Loucy (cell line): Measurements from ENCODE around the gene ATG10.

ENCODE experiments used
- H2AFZ ChIP-seq: fragments of 200-600 bp; sonication (generic); 2 replicates; pipeline ENCODE4 v1.6.0; 2016; ENCODE audit warnings: antibody characterized with exemption, mild to moderate bottlenecking, low read length, moderate library complexity
- H3F3A ChIP-seq: fragments of 200-600 bp; 2 replicates; pipeline ENCODE4 v1.6.0; 2016; ENCODE audit warnings: antibody characterized with exemption, low read depth, mild to moderate bottlenecking
- H3K27me3 ChIP-seq: fragments of 200-600 bp; sonication (generic); 2 replicates; pipeline ENCODE4 v1.6.1; 2014; ENCODE audit warnings: low read length, mild to moderate bottlenecking; ENCODE audit not compliant: insufficient read depth, poor library complexity, severe bottlenecking
- H3K36me3 ChIP-seq: fragments of 200-600 bp; sonication (generic); 2 replicates; pipeline ENCODE4 v1.6.1; 2016; ENCODE audit warnings: low read length; ENCODE audit not compliant: insufficient read depth
- H3K4me1 ChIP-seq: fragments of 200-600 bp; sonication (generic); 2 replicates; pipeline ENCODE4 v1.5.1; 2014; ENCODE audit warnings: low read length, mild to moderate bottlenecking; ENCODE audit not compliant: insufficient read depth, poor library complexity, severe bottlenecking
- H3K4me2 ChIP-seq: fragments of 200-600 bp; sonication (generic); 2 replicates; pipeline ENCODE4 v1.6.0; 2014; ENCODE audit warnings: antibody characterized with exemption, low read length, low read depth, mild to moderate bottlenecking; ENCODE audit not compliant: poor library complexity, severe bottlenecking
- H3K4me3 ChIP-seq: fragments of 200-600 bp; sonication (generic); 2 replicates; pipeline ENCODE4 v1.5.1; 2014; ENCODE audit warnings: low read length, mild to moderate bottlenecking, mixed read lengths; ENCODE audit not compliant: poor library complexity, severe bottlenecking
- H3K79me2 ChIP-seq: fragments of 200-600 bp; sonication (generic); 2 replicates; pipeline ENCODE4 v1.6.1; 2014; ENCODE audit warnings: low read length; ENCODE audit not compliant: insufficient read depth
- H3K9ac ChIP-seq: fragments of 200-600 bp; sonication (generic); 2 replicates; pipeline ENCODE4 v1.6.0; 2014; ENCODE audit warnings: mild to moderate bottlenecking, low read depth, low read length, moderate library complexity; ENCODE audit not compliant: poor library complexity, severe bottlenecking
- H3K9me2 ChIP-seq: fragments of 200-600 bp; sonication (generic); replicated peaks from 2 replicates; pipeline ENCODE4 v1.6.1; 2016; ENCODE audit warnings: low read depth, low read length, mixed read lengths
- H3K9me3 ChIP-seq: fragments of 200-600 bp; sonication (generic); 2 replicates; pipeline ENCODE4 v1.6.1; 2014; ENCODE audit warnings: mild to moderate bottlenecking, antibody characterized with exemption, low read length, low read depth; ENCODE audit not compliant: insufficient read depth
- H4K20me1 ChIP-seq: fragments of 200-600 bp; sonication (generic); 2 replicates; pipeline ENCODE4 v1.6.0; 2014; ENCODE audit warnings: antibody characterized with exemption, low read length, mild to moderate bottlenecking; ENCODE audit not compliant: insufficient read depth, poor library complexity, severe bottlenecking
- EZH2phosphoT487 ChIP-seq: fragments of 200-600 bp; IDR thresholded peaks from 2 replicates; pipeline ENCODE4 v1.6.1; 2018; ENCODE audit warnings: antibody characterized with exemption, mild to moderate bottlenecking, moderate library complexity, borderline replicate concordance
- TF ChIP-seq, protein P1 (sequence below): fragments of 200-600 bp; sonication (generic); conservative IDR thresholded peaks from 2 replicates; pipeline ENCODE4 v1.5.1; 2014; ENCODE audit warnings: mild to moderate bottlenecking, antibody characterized with exemption, low read length

Gene ATG10

GRCh38 chr5:82150559-82150958 lies 178.7 kb downstream of the ATG10 start:
- no peak overlapping the region for H2AFZ ChIP-seq
- no peaks in the 10 kb centered on the region for H4K20me1 ChIP-seq
- no peaks in the 10 kb centered on the region for H3K27me3 ChIP-seq
- no peaks in the 10 kb centered on the region for H3K9me3 ChIP-seq
- no peaks in the 10 kb centered on the region for H3K79me2 ChIP-seq
- no peaks in the 10 kb centered on the region for H3F3A ChIP-seq
- no peak overlapping the region for H3K4me2 ChIP-seq
- H3K9ac ChIP-seq: no peak overlapping the region
- TF ChIP-seq, protein P1, sequence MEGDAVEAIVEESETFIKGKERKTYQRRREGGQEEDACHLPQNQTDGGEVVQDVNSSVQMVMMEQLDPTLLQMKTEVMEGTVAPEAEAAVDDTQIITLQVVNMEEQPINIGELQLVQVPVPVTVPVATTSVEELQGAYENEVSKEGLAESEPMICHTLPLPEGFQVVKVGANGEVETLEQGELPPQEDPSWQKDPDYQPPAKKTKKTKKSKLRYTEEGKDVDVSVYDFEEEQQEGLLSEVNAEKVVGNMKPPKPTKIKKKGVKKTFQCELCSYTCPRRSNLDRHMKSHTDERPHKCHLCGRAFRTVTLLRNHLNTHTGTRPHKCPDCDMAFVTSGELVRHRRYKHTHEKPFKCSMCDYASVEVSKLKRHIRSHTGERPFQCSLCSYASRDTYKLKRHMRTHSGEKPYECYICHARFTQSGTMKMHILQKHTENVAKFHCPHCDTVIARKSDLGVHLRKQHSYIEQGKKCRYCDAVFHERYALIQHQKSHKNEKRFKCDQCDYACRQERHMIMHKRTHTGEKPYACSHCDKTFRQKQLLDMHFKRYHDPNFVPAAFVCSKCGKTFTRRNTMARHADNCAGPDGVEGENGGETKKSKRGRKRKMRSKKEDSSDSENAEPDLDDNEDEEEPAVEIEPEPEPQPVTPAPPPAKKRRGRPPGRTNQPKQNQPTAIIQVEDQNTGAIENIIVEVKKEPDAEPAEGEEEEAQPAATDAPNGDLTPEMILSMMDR: no peak
- TF ChIP-seq EZH2phosphoT487: no peak
- H3K36me3 ChIP-seq: no peaks in the 10 kb centered on the region
- no peak overlapping the region for H3K4me3 ChIP-seq
- no peaks in the 10 kb centered on the region for H3K4me1 ChIP-seq
- no peaks in the 10 kb centered on the region for H3K9me2 ChIP-seq

DNA sequence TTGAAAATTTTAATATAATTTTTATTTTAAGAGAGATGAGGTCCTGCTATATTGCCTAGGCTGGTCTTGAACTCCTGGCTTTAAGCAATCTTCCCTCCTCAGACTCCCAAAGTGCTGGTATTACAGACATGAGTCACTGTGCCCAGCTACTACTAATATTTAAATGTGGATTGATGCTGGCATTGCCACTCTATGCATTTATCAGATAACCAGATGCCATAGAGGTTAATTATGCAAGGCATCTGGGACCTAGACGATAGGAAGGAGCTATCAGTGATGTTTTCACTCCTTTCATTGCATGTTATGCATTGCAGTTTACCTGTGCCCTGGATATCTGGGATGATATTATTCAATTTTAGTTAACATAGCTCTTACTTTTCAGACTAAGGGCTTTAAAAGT lies 179.4 kb downstream of the ATG10 start:
- H3K36me3 ChIP-seq: no peaks in the 10 kb centered on the region
- H3F3A ChIP-seq: no peaks in the 10 kb centered on the region
- H4K20me1 ChIP-seq: no peaks in the 10 kb centered on the region
- H3K4me3 ChIP-seq: no peak overlapping the region
- H3K9me3 ChIP-seq: no peaks in the 10 kb centered on the region
- no peaks in the 10 kb centered on the region for H3K4me1 ChIP-seq
- H3K9me2 ChIP-seq: no peaks in the 10 kb centered on the region
- H2AFZ ChIP-seq: no peak overlapping the region
- TF ChIP-seq, protein P1: no peak
- TF ChIP-seq EZH2phosphoT487: no peak
- H3K9ac ChIP-seq: no peak overlapping the region
- H3K4me2 ChIP-seq: no peak overlapping the region
- H3K27me3 ChIP-seq: no peaks in the 10 kb centered on the region
- no peaks in the 10 kb centered on the region for H3K79me2 ChIP-seq

DNA sequence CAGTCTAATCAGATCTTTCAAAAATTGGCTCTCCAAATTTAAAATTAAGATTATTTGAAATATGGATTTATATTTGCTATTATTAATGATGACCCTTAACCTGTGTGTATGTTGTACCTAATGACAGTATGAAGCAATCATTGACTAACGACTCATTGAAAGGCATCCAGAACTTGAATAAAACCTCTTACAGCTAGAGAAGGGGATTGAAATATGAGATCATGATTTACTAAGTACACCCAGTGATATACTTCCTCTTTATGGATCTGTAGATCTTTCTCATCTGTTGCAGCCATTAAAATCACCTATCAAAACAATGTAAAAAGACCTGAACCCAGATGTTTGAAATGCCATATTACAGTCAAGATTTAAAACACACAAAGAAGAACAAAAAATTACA lies 179.8 kb downstream of the ATG10 start:
- H4K20me1 ChIP-seq: no peaks in the 10 kb centered on the region
- no peaks in the 10 kb centered on the region for H3F3A ChIP-seq
- H3K9me3 ChIP-seq: no peaks in the 10 kb centered on the region
- H3K27me3 ChIP-seq: no peaks in the 10 kb centered on the region
- no peak overlapping the region for H3K9ac ChIP-seq
- H3K4me3 ChIP-seq: no peak overlapping the region
- H3K9me2 ChIP-seq: no peaks in the 10 kb centered on the region
- H3K79me2 ChIP-seq: no peaks in the 10 kb centered on the region
- H3K4me2 ChIP-seq: no peak overlapping the region
- H2AFZ ChIP-seq: no peak overlapping the region
- peaks cover 1% of the 10 kb centered on the region for H3K4me1 ChIP-seq
- H3K36me3 ChIP-seq: no peaks in the 10 kb centered on the region
- TF ChIP-seq, protein P1: no peak
- TF ChIP-seq EZH2phosphoT487: no peak
